ENCODE data around the gene PRKAG3. TPM values are rescaled to one million over a fixed set of nuclear protein-coding genes. Genes with fewer than 3 reads are reported as not detected.
"Not testable (repeated sequence)": the region's sequence is repeated elsewhere in the genome, so short reads cannot be mapped to it uniquely, and the experiment has no call there.

PRKAG3 gene
- polyA plus RNA-seq, 1 experiment, result not detected

DNA sequence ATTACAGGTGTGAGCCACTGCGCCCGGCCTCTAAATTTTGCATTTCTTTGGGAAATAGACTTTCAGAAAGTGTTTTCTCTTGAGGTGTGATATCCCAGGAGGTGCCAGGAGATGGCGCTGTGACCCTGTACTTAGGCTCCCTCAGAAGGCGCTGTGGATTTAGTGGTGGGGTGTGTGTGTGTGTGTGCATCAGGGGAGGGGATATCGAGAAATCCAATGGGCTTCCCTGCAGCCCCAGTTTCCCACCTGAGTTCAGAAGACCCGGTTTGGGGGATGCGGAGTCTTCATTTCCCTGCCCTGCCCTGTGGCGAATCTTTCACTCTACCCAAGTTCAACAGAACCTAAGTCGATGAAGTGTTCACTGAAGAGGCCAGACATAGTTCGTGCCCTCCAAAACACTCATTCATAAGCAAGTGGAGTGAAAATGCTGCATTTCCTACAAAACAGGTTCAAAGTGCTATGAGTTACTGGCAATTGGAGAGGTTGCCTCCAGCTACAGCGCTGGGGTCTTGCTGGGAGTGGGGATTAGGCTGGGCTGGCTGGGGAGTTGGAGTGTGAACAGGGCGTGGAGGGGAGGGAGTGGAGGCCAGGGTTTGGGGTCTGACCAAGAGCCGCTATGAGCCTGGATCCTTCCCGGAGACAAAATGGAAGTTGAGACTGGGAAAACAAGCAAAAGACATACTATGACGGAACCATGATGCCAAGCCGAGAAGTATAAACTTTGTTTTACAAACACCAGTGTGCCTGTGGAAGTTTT lies 21.5 kb upstream of the PRKAG3 start:
- Histone ChIP-seq H3K27me3 (ENCODE audit: control insufficient read depth, insufficient read depth, low read length) (peaks cover 39% of the 10 kb centered on the region), H3K36me3 (ENCODE audit: control insufficient read depth, insufficient read depth, low read length) (no peaks in the 10 kb centered on the region), H3K4me3 (ENCODE audit: low read depth, low read length) (no peak overlapping the region)
- DNase-seq (ENCODE audit: low read depth), result no peak
- ChIA-PET CTCF (interaction anchor here (0.7 to 4.5 kb wide), 17 partner anchors 7 to 301 kb away, joined by 3 to 42 read pairs (median 4); partner anchors contain the start of genes PRKAG3, RNF25, STK36 and TTLL4), POLR2A (no interaction called here)
- TF ChIP-seq, protein P1, sequence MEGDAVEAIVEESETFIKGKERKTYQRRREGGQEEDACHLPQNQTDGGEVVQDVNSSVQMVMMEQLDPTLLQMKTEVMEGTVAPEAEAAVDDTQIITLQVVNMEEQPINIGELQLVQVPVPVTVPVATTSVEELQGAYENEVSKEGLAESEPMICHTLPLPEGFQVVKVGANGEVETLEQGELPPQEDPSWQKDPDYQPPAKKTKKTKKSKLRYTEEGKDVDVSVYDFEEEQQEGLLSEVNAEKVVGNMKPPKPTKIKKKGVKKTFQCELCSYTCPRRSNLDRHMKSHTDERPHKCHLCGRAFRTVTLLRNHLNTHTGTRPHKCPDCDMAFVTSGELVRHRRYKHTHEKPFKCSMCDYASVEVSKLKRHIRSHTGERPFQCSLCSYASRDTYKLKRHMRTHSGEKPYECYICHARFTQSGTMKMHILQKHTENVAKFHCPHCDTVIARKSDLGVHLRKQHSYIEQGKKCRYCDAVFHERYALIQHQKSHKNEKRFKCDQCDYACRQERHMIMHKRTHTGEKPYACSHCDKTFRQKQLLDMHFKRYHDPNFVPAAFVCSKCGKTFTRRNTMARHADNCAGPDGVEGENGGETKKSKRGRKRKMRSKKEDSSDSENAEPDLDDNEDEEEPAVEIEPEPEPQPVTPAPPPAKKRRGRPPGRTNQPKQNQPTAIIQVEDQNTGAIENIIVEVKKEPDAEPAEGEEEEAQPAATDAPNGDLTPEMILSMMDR (IDR thresholded peaks at IDR 0.05; ENCODE audit: insufficient read depth, low read depth, low read length), result peak; percentile 78

GRCh38 chr2:218851286-218851685 lies 19.7 kb upstream of the PRKAG3 start:
- CTCF ChIA-PET, result interaction anchor here (0.6 to 5.1 kb wide), 11 partner anchors 9 to 303 kb away, joined by 3 to 42 read pairs (median 5); partner anchors contain the start of genes BCS1L, TTLL4 and ZNF142
- H3K36me3 ChIP-seq (ENCODE audit: control insufficient read depth, insufficient read depth, low read length), result no peaks in the 10 kb centered on the region

GRCh38 chr2:218850796-218851195 lies 19.2 kb upstream of the PRKAG3 start:
- TF ChIP-seq, protein P1 (IDR thresholded peaks at IDR 0.05; ENCODE audit: insufficient read depth, low read depth, low read length), result no peak
- ChIA-PET POLR2A (interaction anchor here (0.6 kb wide), 1 partner anchor 12 kb away, joined by 4 read pairs; no protein-coding TSS in a partner anchor), CTCF (interaction anchor here (0.7 to 5.1 kb wide), 12 partner anchors 8 to 304 kb away, joined by 3 to 42 read pairs (median 12); partner anchors contain the start of genes BCS1L, TTLL4 and ZNF142)
- H3K4me3 ChIP-seq (ENCODE audit: low read depth, low read length), result no peak overlapping the region
- no peaks in the 10 kb centered on the region for H3K36me3 ChIP-seq (ENCODE audit: control insufficient read depth, insufficient read depth, low read length)
- no peak for DNase-seq (ENCODE audit: low read depth)
- H3K27me3 ChIP-seq (ENCODE audit: control insufficient read depth, insufficient read depth, low read length), result peaks cover 23% of the 10 kb centered on the region

More at GRCh38 chr2:218851286-218851685, 19.7 kb upstream of the PRKAG3 start:
- POLR2A ChIA-PET, result no interaction called here
- Histone ChIP-seq H3K4me3 (ENCODE audit: low read depth, low read length) (no peak overlapping the region), H3K27me3 (ENCODE audit: control insufficient read depth, insufficient read depth, low read length) (peaks cover 27% of the 10 kb centered on the region)
- no peak for DNase-seq (ENCODE audit: low read depth)
- TF ChIP-seq, protein P1 (IDR thresholded peaks at IDR 0.05; ENCODE audit: insufficient read depth, low read depth, low read length), result no peak

DNA sequence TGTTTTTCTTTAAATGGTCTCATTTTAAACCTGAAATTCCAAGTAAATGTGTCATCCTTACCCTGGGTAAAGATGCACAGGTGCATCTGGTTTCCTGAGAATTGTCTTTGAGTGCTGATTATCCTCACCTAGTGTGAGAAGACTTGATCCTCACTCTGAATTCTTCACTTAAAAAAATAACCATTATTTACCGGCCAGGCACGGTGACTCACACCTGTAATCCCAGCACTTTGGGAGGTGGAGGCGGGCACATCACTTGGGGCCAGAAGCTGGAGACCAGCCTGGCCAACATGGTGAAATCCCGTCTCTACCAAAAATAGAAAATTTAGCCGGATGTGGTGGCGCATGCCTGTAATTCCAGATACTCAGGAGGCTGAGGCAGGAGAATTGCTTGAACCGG lies 18.1 kb upstream of the PRKAG3 start:
- TF ChIP-seq, protein P1 (IDR thresholded peaks at IDR 0.05; ENCODE audit: insufficient read depth, low read depth, low read length), result no peak
- H3K27me3 ChIP-seq (ENCODE audit: control insufficient read depth, insufficient read depth, low read length), result peaks cover 14% of the 10 kb centered on the region
- no peak overlapping the region for H3K4me3 ChIP-seq (ENCODE audit: low read depth, low read length)
- H3K36me3 ChIP-seq (ENCODE audit: control insufficient read depth, insufficient read depth, low read length), result no peaks in the 10 kb centered on the region
- ChIA-PET CTCF (interaction anchor here (1.1 to 5.1 kb wide), 8 partner anchors 10 to 191 kb away, joined by 3 to 51 read pairs (median 29); partner anchors contain the start of genes BCS1L, RNF25, STK36 and TTLL4), POLR2A (no interaction called here)
- DNase-seq (ENCODE audit: low read depth), result no peak

DNA sequence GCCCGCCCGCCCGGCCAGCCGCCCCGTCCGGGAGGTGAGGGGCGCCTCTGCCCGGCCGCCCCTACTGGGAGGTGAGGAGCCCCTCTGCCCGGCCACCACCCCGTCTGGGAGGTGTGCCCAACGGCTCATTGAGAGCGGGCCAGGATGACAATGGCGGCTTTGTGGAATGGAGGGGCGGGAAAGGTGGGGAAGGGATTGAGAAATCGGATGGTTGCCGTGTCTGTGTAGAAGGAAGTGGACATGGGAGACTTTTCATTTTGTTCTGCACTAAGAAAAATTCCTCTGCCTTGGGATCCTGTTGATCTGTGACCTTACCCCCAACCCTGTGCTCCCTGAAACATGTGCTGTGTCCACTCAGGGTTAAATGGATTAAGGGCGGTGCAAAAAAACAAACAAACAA lies 15.4 kb upstream of the PRKAG3 start:
- ChIA-PET POLR2A (interaction anchor here (0.6 kb wide), 1 partner anchor 187 kb away, joined by 5 read pairs; the partner anchor contains the start of genes BCS1L and ZNF142), CTCF (interaction anchor here (0.6 to 5.1 kb wide), 38 partner anchors 8 to 277 kb away, joined by 3 to 51 read pairs (median 5); partner anchors contain the start of genes BCS1L, RNF25, STK36 and TTLL4)
- H3K4me3 ChIP-seq (ENCODE audit: low read depth, low read length); H3K27me3 ChIP-seq (ENCODE audit: control insufficient read depth, insufficient read depth, low read length); DNase-seq (ENCODE audit: low read depth); H3K36me3 ChIP-seq (ENCODE audit: control insufficient read depth, insufficient read depth, low read length): not testable (repeated sequence)

DNA sequence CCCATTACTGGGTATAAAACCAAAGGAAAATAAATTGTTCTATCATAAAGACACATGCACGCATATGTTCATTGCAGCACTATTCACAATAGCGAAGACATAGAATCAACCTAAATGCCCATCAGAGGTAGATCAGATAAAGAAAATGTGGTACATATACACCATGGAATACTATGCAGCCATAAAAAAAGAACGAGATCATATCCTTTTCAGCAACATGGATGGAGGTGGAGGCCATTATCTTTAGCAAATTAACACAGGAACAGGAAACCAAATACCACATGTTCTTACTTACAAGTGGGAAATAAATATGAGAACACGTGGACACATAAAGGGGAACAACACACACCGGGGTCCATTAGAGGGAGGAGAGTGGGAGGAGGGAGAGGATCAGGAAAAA lies 12.7 kb upstream of the PRKAG3 start:
- H3K27me3 ChIP-seq (ENCODE audit: control insufficient read depth, insufficient read depth, low read length); H3K36me3 ChIP-seq (ENCODE audit: control insufficient read depth, insufficient read depth, low read length); POLR2A ChIA-PET; H3K4me3 ChIP-seq (ENCODE audit: low read depth, low read length); CTCF ChIA-PET; DNase-seq (ENCODE audit: low read depth): not testable (repeated sequence)

All from BJ (cell line).